COLO668 (cell line): ENCODE measurements around the gene AHR.

Experiments
- DNase-seq: peaks from one replicate; lab custom pipeline; 2025; ENCODE audit not compliant: unreplicated experiment; lab: John Stamatoyannopoulos, UW

Gene AHR

DNA sequence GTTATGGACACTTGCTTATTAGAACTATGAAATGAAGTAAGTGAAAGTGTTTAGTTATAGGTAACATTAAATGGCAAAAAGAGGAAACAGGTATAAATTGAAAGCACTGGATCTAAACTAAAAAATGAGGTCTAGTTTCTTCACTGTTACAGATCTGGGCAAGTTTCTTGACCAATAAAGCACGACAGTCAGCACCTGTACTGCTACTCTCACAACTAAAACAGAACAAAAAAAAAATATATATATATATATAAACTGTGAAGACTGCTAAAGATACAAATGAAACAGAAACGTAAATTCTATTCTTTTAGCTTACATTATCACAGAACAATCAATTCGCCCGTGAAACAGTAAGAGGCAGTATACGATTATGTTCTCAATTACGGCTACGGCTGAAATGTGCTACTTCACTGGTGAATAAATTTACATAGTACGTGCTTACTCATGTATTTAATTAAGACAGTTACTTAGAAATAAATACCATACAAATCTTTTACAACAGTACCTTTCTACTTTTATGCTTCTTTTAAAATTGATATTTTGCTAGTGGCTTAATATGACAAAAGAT lies 4.2 kb downstream of the AHR start:
- no peak for DNase-seq

DNA sequence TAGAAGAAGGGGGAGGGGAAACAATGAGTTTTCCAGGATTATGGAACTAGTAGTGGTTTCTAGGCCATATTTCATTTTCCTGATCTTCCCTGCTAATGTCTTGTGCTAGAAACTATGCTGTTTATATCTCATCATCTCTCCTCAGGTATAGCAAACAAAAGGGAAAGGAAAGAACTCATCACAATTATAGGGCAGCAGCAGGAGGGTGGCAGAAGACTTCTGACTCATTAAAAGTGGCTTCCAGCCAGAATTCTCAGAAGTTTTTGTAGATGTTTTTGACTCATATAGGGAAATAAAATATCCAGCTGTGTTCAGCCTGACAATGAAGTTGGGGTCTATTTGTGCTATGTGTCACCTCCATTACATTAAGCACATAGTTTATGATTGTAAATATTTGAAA lies 6.5 kb downstream of the AHR start:
- DNase-seq = no peak

- DNase-seq = no peak
Observed at GRCh38 chr7:17305387-17306171, 7.1 kb downstream of the AHR start.

GRCh38 chr7:17307000-17307399 lies 8.5 kb downstream of the AHR start:
- no peak for DNase-seq

DNA sequence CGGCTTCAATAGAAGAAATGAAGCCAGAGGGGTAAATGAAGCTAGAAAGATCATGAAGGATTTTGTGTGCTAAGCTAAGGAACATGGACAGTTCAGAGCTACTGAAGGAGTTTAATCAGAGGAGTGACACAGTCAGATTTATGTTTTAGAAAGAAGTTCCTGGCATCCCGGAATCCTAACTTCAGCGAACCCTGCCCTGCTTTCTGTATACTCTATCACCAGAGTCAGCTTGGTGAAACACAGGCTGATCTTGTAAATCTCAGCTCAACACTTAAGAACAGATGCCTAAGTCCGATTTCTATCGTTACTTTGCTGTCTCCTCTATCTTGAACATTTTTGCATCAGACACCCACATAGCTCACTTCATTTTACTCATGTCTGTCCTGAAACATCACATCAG lies 9.1 kb downstream of the AHR start:
- no peak for DNase-seq

DNA sequence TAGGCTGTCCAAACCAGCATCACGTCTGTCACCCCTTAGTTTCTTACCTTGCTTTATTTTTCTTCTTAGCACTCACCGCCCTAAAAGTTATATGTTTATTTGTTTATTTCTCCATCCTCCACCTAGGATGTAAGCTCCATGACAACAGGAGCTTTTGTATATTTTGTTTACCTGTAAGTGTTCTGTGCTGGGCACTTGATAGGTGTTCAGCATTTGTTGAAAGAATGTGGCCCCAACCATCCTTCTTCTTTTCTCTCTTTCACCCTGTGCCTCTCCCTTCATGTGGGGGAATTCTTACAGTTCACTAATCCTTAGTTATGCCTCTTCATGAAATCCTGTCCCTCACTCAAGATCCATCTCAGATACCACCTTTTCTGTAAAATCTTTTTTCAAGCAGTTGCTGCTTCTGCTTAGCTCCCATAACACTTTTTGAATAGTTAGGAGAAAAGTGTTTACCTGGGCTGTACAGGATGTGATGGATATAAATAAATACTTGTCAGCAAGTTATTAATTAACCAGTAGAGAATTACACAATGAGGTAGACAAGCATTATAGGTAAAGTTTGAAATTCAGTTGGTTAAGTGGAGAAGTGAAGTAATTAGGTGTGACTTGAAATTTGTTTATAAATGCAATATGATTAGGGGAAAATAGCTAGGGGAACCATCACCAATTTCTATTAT lies 9.7 kb downstream of the AHR start:
- DNase-seq = no peak

DNA sequence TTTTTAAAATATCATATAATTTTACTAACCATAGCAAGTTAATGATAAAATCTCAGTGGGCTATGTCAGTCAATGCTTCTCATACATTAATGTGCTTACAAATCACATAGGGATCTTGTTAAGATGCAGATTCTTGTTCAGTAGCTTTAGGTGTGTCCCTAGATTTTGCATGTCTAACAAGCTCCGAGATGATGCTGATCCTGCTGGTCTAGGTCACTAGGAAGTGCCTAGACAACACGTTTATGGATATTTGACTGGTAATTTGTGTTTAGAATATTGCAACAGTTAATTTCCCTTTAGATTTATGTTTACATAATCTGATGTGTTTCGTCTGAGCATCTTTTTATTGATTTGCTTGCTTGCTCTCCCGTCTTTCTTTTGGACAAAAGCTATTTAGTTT lies 12.7 kb downstream of the AHR start:
- no peak for DNase-seq

- DNase-seq = no peak
Observed at GRCh38 chr7:17311952-17312351, 13.5 kb downstream of the AHR start.

DNA sequence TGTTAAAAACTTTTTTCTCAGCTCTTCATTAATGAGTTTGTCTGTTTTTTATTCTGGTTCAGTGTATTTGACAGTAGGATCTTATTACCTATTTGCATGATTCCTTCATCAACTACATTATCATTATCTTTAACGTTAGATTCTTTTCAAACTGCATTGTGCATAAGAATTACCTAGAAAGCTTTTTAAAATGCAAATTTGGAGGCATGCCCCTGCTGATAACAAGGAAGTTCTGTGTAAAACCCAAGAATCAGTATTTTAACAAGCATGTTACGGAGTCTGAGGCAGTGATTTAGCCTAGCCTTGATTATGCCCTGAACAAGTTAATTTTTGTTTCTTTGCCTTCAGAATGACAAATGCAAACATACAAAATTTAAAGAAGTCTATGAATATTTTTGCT lies 14.2 kb downstream of the AHR start:
- DNase-seq = no peak

DNA sequence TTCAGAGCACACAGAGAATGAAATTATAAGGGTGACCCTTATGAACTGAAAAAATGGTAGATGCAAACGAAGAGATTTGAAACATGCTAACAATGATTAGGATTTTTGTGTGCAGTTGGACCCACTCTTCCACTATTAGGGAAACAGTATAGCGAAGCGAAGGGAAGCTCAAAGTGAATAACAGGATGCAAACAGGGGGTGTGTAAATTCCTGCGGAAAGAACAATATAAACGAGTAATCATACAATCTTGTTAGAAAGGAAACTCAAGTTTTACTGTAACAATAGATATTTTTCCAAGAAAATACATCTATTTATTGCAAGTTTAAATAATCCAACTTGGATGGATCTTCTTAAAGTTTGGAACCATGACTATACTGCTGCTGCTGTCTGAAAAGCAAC lies 14.7 kb downstream of the AHR start:
- DNase-seq = no peak

- DNase-seq = no peak
Observed at GRCh38 chr7:17315974-17316373, 17.5 kb downstream of the AHR start.

DNA sequence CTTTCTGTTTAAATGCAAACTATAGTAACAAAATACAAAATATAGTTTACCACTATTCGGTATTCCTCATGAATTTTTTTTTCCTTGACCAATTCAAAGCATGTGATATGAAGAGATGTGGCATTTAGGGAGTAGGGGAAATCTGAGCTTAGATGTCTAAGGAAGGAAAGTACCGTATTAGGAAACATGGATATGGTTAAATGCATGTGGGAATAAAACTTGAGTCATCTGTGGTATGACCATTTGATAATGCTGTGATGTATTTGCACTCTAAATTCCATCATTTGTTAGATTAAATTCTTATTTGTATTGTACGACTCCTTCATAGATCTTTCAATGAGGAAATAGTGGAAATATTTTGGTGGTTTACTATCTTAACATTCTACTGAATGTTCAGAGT lies 19.7 kb downstream of the AHR start:
- DNase-seq = no peak

DNA sequence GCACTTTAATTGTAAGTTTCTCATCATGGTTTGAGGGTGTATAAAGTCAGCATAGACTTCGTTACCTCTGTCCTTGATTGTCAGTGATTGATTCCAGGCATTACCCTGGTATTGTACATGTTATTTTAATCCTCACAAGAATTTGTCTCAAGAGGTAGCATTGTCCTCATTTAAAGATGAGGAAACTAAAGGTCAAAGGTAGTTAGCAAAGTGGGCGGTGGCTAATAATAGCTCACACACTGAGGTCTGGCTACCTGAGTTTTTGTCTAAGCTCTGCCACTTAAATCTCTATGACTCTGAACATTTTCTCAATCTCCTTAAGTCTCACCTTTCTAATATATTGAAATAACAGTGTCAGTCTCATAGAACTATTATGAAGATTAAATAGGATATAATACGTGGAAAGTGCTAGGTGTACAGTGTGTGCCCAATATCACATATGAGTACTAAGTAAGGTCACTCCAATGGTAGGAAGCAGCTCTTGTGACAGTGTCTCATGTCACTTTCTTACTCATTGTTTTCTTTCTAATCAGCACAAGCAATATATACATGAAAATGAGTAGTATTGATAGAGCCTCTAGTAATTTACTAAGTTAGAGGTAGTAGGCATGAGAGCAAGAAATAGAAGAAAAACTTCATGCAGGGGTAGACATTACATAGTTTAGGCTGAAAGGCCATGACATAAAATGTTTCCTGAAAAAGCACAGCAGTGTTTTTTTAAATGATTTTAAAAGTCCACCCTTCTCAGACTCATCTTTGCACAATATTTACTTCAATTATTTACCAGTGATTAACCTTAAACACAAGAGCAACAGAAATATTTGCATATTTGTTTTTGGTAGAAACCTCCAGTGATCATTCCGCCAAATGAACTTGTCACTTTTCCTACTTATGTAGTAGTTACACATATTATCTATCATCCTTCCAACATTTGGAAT lies 21.0 kb downstream of the AHR start:
- no peak for DNase-seq

- DNase-seq = no peak
Observed at GRCh38 chr7:17320102-17320497, 21.6 kb downstream of the AHR start.

DNA sequence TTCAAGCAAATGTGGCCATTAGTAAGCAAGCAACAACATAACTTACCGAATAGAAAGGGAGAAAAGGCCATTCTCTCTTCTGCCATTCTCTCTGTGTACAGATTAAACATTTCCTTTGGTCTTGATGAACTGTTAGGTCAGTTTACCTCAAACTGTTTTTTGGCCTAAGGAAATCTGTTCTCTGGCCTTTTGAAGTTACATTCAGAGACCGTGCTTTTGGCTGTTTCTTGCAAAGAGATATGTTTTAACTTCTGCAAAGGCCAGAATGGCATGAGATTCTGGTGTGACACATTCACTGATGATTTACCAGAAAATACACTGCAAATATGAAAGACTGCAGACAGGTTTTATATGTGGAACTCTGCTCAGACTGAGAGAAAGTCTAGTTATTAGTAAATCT lies 22.2 kb downstream of the AHR start:
- DNase-seq = no peak

DNA sequence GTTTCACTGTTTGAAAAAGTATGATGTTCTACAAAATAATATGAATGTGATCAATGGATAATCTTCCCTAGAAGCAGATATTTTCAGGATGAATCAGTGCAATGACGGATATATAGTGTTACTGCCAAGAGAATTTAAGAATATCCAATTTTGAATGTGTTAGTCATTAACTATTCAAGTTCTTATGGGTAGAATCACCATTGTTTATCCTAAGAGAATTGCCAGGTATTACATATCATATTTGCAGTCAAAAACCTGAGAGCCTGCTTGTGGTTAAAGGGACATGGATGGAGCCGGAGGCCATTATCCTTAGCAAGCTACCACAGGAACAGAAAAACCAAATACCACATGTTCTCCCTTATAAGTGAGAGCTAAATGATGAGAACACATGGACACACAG lies 26.9 kb downstream of the AHR start:
- DNase-seq = peak; percentile 31

- DNase-seq = no peak
Observed at GRCh38 chr7:17326378-17326777, 27.9 kb downstream of the AHR start.

GRCh38 chr7:17328641-17329040 lies 30.2 kb downstream of the AHR start:
- no peak for DNase-seq

DNA sequence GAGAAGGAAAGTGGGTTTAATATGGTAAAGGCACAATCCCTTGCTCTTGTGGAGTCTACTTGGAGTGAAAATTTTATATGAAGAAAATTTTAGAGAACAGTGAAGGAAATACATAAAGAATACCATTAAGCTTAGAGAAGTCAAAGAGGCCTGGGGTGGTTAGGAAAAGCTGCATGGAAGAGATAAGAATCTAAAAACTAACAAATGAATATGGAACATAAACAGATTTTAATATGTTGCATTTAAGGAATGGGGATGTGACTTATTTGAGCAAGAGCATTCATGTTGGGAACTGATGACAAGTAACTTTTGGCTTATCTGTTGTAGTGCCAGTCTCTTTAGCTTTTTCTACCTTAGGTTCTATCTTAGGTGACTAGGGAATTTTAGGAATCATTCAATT lies 31.0 kb downstream of the AHR start:
- no peak for DNase-seq

GRCh38 chr7:17331891-17332501 lies 33.5 kb downstream of the AHR start:
- no peak for DNase-seq

GRCh38 chr7:17333221-17333620 lies 34.8 kb downstream of the AHR start:
- no peak for DNase-seq
